ENCODE data around the gene TCF15.

DNA sequence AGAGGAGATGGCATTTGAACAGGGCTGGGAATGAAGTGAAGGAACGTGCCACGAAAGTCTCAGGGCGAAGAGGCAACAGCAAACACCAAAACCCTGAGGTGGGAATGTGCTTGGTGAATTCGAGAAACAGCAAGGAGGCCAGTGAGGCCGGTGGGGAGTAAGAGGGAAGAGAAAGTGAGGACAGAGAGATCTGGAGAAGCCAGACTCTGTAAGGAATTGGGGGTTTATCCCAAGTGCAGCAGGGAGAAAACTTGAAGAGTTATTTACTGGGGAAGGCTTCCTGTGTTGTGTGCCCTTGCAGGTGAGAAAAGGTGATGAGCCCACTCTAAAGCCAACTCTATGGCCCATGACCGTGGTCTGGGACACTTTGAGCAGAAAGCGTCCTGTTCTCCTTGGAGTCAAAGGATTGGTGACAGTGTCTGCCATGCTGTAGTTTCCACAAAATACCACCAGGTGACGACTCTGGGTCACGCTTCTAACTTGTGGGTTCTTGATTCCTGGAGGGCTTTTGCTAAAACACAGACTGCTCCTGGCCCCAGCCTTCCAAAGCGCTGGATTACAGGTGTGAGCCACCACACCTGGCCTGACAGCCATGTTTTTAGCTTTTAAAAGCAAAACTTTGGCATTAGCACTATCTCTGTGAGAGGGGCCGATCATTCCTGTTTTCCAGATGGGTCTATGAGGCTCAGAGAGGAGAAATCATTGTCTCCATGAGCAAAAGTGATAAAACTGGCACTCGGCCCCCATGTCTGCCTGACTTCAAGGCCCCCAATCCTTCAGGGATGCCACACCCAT lies 48.5 kb downstream of the TCF15 start:
- TF ChIP-seq, protein P1, sequence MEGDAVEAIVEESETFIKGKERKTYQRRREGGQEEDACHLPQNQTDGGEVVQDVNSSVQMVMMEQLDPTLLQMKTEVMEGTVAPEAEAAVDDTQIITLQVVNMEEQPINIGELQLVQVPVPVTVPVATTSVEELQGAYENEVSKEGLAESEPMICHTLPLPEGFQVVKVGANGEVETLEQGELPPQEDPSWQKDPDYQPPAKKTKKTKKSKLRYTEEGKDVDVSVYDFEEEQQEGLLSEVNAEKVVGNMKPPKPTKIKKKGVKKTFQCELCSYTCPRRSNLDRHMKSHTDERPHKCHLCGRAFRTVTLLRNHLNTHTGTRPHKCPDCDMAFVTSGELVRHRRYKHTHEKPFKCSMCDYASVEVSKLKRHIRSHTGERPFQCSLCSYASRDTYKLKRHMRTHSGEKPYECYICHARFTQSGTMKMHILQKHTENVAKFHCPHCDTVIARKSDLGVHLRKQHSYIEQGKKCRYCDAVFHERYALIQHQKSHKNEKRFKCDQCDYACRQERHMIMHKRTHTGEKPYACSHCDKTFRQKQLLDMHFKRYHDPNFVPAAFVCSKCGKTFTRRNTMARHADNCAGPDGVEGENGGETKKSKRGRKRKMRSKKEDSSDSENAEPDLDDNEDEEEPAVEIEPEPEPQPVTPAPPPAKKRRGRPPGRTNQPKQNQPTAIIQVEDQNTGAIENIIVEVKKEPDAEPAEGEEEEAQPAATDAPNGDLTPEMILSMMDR (conservative IDR thresholded peaks at IDR 0.05; ENCODE audit: low read depth, low read length) = peak; percentile 97
- TF ChIP-seq CEBPB (IDR thresholded peaks at IDR 0.05; ENCODE audit: low read depth, low read length) = no peak
- no peak for TF ChIP-seq POLR2A (IDR thresholded peaks at IDR 0.05; ENCODE audit: low read depth, low read length)
- no peak for TF ChIP-seq RCOR1 (IDR thresholded peaks at IDR 0.05; ENCODE audit: insufficient replicate concordance, low read length)
- no peak for TF ChIP-seq BHLHE40 (IDR thresholded peaks at IDR 0.05; ENCODE audit: low read depth, low read length)
- TF ChIP-seq RFX5 (IDR thresholded peaks at IDR 0.05; ENCODE audit: low read depth, low read length) = no peak
- peak; percentile 93 for TF ChIP-seq RAD21 (IDR thresholded peaks at IDR 0.05; ENCODE audit: low read length)

Measured in IMR-90 (cell line).